GM10248 (cell line): ENCODE measurements around the gene AOPEP.
A peak's percentile ranks its signal among the peaks of the same experiment; 100 is the strongest.

Source experiments
- CTCF ChIA-PET: fragments of 300-600 bp; sonication (Branson Sonifier 250); formaldehyde crosslinking; extraction: SDS; loops from one replicate; lab custom pipeline; 2021; ENCODE audit warnings: antibody characterized with exemption; lab: Yijun Ruan, JAX
- POLR2A ChIA-PET: fragments of 350-650 bp; sonication (Branson Sonifier 250); formaldehyde crosslinking; extraction: SDS; loops from one replicate; lab custom pipeline; 2020; ENCODE audit warnings: antibody characterized with exemption; lab: Yijun Ruan, JAX
- DNase-seq: peaks from one replicate; pipeline ENCODE4 v3.0.0; 2012; ENCODE audit errors: extremely low spot score
- CTCF ChIP-seq: IDR thresholded peaks from 2 replicates; pipeline ENCODE4 v1.5.1; 2012; ENCODE audit warnings: mild to moderate bottlenecking, low read depth; ENCODE audit errors: extremely low read depth, missing control alignments, control extremely low read depth

The AOPEP gene

GRCh38 chr9:94761481-94761880 is 35.0 kb downstream of the AOPEP start:
- POLR2A ChIA-PET = no interaction called here
- peak; percentile 34 for DNase-seq
- no peak for TF ChIP-seq CTCF

GRCh38 chr9:94767331-94768072 is 41.0 kb downstream of the AOPEP start:
- ChIA-PET POLR2A (no interaction called here), CTCF (interaction anchor here (1.3 kb wide), 2 partner anchors 27 to 360 kb away, joined by 3 to 5 read pairs; no protein-coding TSS in a partner anchor)
- TF ChIP-seq CTCF = no peak
- DNase-seq = no peak

More at GRCh38 chr9:94761481-94761880, 35.0 kb downstream of the AOPEP start:
- CTCF ChIA-PET = interaction anchor here (1.0 to 3.3 kb wide), 4 partner anchors 8 to 370 kb away, joined by 3 to 13 read pairs (median 6); no protein-coding TSS in a partner anchor

GRCh38 chr9:94768766-94769165 is 42.3 kb downstream of the AOPEP start:
- ChIA-PET CTCF (interaction anchor here (1.8 to 3.5 kb wide), 3 partner anchors 9 to 359 kb away, joined by 8 to 13 read pairs (median 10); no protein-coding TSS in a partner anchor), POLR2A (no interaction called here)
- no peak for TF ChIP-seq CTCF
- no peak for DNase-seq

GRCh38 chr9:94770334-94770733 is 43.8 kb downstream of the AOPEP start:
- TF ChIP-seq CTCF = no peak
- CTCF ChIA-PET = interaction anchor here (1.8 to 3.5 kb wide), 3 partner anchors 10 to 358 kb away, joined by 8 to 13 read pairs (median 10); no protein-coding TSS in a partner anchor
- POLR2A ChIA-PET = no interaction called here
- no peak for DNase-seq

GRCh38 chr9:94771096-94771495 is 44.6 kb downstream of the AOPEP start:
- no peak for TF ChIP-seq CTCF
- ChIA-PET POLR2A (no interaction called here), CTCF (interaction anchor here (0.7 to 3.5 kb wide), 3 partner anchors 11 to 20 kb away, joined by 4 to 23 read pairs (median 13); no protein-coding TSS in a partner anchor)
- no peak for DNase-seq

- POLR2A ChIA-PET = no interaction called here
- CTCF ChIA-PET = interaction anchor here (1.3 to 2.5 kb wide), 3 partner anchors 9 to 359 kb away, joined by 5 to 23 read pairs (median 6); no protein-coding TSS in a partner anchor
- no peak for TF ChIP-seq CTCF
- no peak for DNase-seq
These were observed 45.6 kb downstream of the AOPEP start for GRCh38 chr9:94772144-94772543.
